Measurements from ENCODE around the gene KCNK15.

GRCh38 chr20:44698351-44698750, 47.3 kb upstream of the KCNK15 start:
- TF ChIP-seq EP300 (IDR thresholded peaks at IDR 0.05): no peak
- TF ChIP-seq, protein P1, sequence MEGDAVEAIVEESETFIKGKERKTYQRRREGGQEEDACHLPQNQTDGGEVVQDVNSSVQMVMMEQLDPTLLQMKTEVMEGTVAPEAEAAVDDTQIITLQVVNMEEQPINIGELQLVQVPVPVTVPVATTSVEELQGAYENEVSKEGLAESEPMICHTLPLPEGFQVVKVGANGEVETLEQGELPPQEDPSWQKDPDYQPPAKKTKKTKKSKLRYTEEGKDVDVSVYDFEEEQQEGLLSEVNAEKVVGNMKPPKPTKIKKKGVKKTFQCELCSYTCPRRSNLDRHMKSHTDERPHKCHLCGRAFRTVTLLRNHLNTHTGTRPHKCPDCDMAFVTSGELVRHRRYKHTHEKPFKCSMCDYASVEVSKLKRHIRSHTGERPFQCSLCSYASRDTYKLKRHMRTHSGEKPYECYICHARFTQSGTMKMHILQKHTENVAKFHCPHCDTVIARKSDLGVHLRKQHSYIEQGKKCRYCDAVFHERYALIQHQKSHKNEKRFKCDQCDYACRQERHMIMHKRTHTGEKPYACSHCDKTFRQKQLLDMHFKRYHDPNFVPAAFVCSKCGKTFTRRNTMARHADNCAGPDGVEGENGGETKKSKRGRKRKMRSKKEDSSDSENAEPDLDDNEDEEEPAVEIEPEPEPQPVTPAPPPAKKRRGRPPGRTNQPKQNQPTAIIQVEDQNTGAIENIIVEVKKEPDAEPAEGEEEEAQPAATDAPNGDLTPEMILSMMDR (IDR thresholded peaks at IDR 0.05): no peak
